CD4-positive, CD25-positive, alpha-beta regulatory T cell (primary cell): ENCODE measurements around the gene TBL1XR1. TPM values are rescaled to one million over a fixed set of nuclear protein-coding genes. Genes with fewer than 3 reads are reported as not detected.
"Not testable (repeated sequence)": the region's sequence is repeated elsewhere in the genome, so short reads cannot be mapped to it uniquely, and the experiment has no call there.

Experiments used
- ATAC-seq, 2 donors: fragments of 150-1000 bp; cut with Tn5 transposase; one replicate each; pipeline ENCODE4 v1.10.0; 2021; ENCODE audit warnings: low read depth in 2 of 2, moderate number of reproducible peaks in 2 of 2, moderate library complexity in 1 of 2
- DNase-seq, 3 donors: peaks; one replicate each; pipeline versions ENCODE4 v3.0.0 to v3.0.0-alpha.2; 2012 to 2022; ENCODE audit warnings: mixed read lengths in 1 of 3
- H3K27ac ChIP-seq: one replicate; pipeline ENCODE4 v1.7.0; 2013; ENCODE audit warnings: mild to moderate bottlenecking, low read length; ENCODE audit not compliant: insufficient read depth, poor library complexity, severe bottlenecking
- H3K27me3 ChIP-seq: one replicate; pipeline ENCODE4 v1.7.0; 2013; ENCODE audit warnings: low read length; ENCODE audit not compliant: control insufficient read depth, insufficient read depth
- H3K36me3 ChIP-seq: one replicate; pipeline ENCODE4 v1.7.0; 2013; ENCODE audit warnings: mild to moderate bottlenecking, low read length, moderate library complexity; ENCODE audit not compliant: control insufficient read depth, insufficient read depth
- H3K4me1 ChIP-seq: 2 replicates; pipeline ENCODE4 v1.7.0; 2013; ENCODE audit warnings: mild to moderate bottlenecking, low read length; ENCODE audit not compliant: insufficient read depth, control insufficient read depth, poor library complexity, severe bottlenecking
- H3K4me3 ChIP-seq: one replicate; pipeline ENCODE4 v1.7.0; 2013; ENCODE audit warnings: low read depth, mild to moderate bottlenecking, low read length, moderate library complexity
- H3K9me3 ChIP-seq, 2 experiments: 1 replicate in 1 of 2; 2 replicates in 1 of 2; pipeline ENCODE4 v1.7.0; 2013; ENCODE audit warnings: low read length in 2 of 2, mild to moderate bottlenecking in 1 of 2, moderate library complexity in 1 of 2; ENCODE audit not compliant: control insufficient read depth in 2 of 2
- H3K27ac Mint-ChIP-seq, 3 donors: one replicate each; pipeline ENCODE4 v1.8.0; 2020 to 2022; ENCODE audit warnings: mild to moderate bottlenecking in 3 of 3, mixed read lengths in 3 of 3, moderate library complexity in 2 of 3
- H3K27me3 Mint-ChIP-seq: one replicate; pipeline ENCODE4 v1.8.0; 2022; ENCODE audit warnings: mild to moderate bottlenecking, mixed read lengths
- H3K36me3 Mint-ChIP-seq: one replicate; pipeline ENCODE4 v1.8.0; 2020; ENCODE audit warnings: mixed read lengths
- H3K4me1 Mint-ChIP-seq, 4 donors: one replicate each; pipeline ENCODE4 v1.8.0; 2020 to 2022; ENCODE audit warnings: mixed read lengths in 4 of 4, mild to moderate bottlenecking in 1 of 4
- H3K4me3 Mint-ChIP-seq, 4 donors: one replicate each; pipeline ENCODE4 v1.8.0; 2020 to 2022; ENCODE audit warnings: mild to moderate bottlenecking in 4 of 4, mixed read lengths in 4 of 4, moderate library complexity in 3 of 4
- H3K9me3 Mint-ChIP-seq, 7 donors: one replicate each; pipeline ENCODE4 v1.8.0; 2020 to 2022; ENCODE audit warnings: mixed read lengths in 7 of 7, mild to moderate bottlenecking in 3 of 7, moderate library complexity in 2 of 7
- polyA plus RNA-seq, 4 donors: library from polyadenylated mRNA; unstranded; fragments of 300-500 nt; fragmentation: Illumina TruSeq; gene quantifications; one replicate each; pipeline ENCODE4 v1.2.3, GENCODE V29; 2021
- total RNA-seq: library from RNA; stranded (reverse); gene quantifications from one replicate; pipeline ENCODE4 v1.2.3, GENCODE V29; 2022

TBL1XR1 gene
- total and polyA plus RNA-seq, 5 donors from 2014 or later, result 34.0 to 146 (median 41.6) TPM

DNA sequence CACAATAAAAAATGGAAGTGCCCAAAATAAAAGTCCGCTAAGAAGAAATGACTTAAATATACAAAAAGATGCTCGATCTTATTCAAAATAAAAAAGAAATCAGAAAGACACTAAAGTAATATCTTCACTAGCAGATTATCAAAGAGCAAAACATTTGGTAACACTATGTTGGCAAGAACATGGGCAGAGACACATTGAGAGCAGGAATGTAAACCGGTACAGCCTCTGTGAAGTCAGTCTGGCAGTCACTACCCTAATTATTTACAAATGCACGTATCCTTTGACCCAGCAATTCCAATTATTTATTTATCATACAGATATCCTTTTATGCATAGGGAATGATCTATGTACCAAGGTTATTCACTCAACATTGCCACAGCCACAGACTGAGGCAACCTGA, 34.5 kb downstream of the TBL1XR1 start:
- peak overlapping the region in 2 of 3 donors; percentile 7 to 26 for H3K27ac Mint-ChIP-seq
- H3K4me1 Mint-ChIP-seq, result peaks cover 44 to 84% (median 64%) of the 10 kb centered on the region in 4 donors
- Histone ChIP-seq H3K36me3 (peaks cover 16% of the 10 kb centered on the region), H3K4me1 (peaks cover 20% of the 10 kb centered on the region), H3K9me3 (no peaks in the 10 kb centered on the region), H3K27ac (no peak overlapping the region), H3K27me3 (no peaks in the 10 kb centered on the region), H3K4me3 (no peak overlapping the region)
- H3K36me3 Mint-ChIP-seq, result peaks cover 48% of the 10 kb centered on the region
- ATAC-seq (no peak), DNase-seq (no peak)
- no peaks in the 10 kb centered on the region for H3K27me3 Mint-ChIP-seq
- H3K9me3 Mint-ChIP-seq, result peaks cover 0 to 15% (median 4%) of the 10 kb centered on the region in 7 donors
- no peak overlapping the region for H3K4me3 Mint-ChIP-seq

DNA sequence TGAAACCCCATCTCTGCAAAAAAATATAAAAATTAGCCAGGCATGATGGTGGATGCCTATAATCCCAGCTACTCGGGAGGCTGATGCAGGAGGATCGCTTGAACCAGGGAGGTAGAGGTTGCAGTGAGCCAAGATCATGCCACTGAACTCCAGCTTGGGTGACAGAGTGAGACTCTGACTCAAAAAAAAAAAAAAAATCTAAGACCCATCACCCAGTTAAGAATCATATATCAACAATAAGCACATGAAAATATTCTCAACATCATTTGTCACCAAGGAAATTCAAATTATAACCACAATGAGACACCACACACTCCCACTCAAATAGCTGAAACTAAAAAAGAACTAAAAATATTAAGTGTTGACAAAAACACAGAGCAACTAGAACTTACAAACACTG, 35.7 kb downstream of the TBL1XR1 start:
- Mint-ChIP-seq H3K4me3 (peak overlapping the region in 1 of 4 donors; percentile 49), H3K4me1 (peaks cover 47 to 82% (median 65%) of the 10 kb centered on the region in 4 donors), H3K9me3 (peaks cover 0 to 15% (median 3%) of the 10 kb centered on the region in 7 donors), H3K27ac (peak overlapping the region in 2 of 3 donors; percentile 67 to 72), H3K36me3 (peaks cover 40% of the 10 kb centered on the region)
- not testable (repeated sequence) for H3K27me3 ChIP-seq, H3K27me3 Mint-ChIP-seq, H3K27ac ChIP-seq, H3K9me3 ChIP-seq, DNase-seq, ATAC-seq
- Histone ChIP-seq H3K36me3 (peaks cover 16% of the 10 kb centered on the region), H3K4me3 (peak overlapping the region; percentile 21), H3K4me1 (peaks cover 31% of the 10 kb centered on the region)

DNA sequence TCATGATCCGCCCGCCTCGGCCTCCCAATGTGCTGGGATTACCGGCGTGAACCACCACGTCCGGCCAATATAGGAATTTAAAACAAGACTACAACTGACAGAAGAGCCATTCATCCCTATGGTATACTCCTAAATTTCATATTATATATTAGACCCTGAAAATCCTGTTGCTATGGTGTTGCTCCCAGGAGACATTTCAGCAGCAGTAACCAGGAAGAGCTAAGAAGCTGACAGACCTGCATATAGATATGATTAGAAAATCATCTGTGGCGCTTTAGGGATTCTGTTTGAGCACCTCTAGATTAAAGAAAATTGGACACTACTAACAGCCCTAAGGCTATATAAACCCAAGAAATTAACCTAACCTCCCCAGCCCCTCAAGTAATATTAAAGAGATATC, 38.8 kb downstream of the TBL1XR1 start:
- Histone ChIP-seq H3K36me3 (peaks cover 12% of the 10 kb centered on the region), H3K9me3 (no peaks in the 10 kb centered on the region), H3K27ac (no peak overlapping the region), H3K4me1 (peaks cover 29% of the 10 kb centered on the region), H3K4me3 (no peak overlapping the region), H3K27me3 (no peaks in the 10 kb centered on the region)
- Mint-ChIP-seq H3K27me3 (no peaks in the 10 kb centered on the region), H3K27ac (peak overlapping the region in 2 of 3 donors; percentile 27 to 77), H3K9me3 (peaks cover 0 to 7% (median 0%) of the 10 kb centered on the region in 7 donors), H3K36me3 (peaks cover 19% of the 10 kb centered on the region), H3K4me3 (peak overlapping the region in 1 of 4 donors; percentile 21), H3K4me1 (peaks cover 35 to 80% (median 64%) of the 10 kb centered on the region in 4 donors)
- DNase-seq, result no peak
- no peak for ATAC-seq

DNA sequence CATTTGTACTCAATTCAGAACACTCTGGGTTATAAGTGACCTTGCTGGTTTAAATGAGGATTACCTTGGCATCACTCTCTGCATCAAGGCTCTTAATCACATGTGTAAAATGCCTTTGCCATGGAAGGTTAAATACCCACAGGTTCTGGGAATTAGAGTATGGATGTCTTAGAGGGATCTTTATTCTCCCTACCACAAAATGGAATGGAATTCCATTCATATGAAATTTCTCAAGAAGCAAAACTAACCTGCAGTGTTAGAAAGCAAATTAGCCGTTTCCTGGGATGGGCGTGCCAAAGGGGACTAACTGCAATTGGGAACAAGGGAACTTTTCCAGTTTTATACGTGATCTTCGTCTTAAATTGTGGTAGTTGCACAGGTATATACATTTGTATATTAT, 39.8 kb downstream of the TBL1XR1 start:
- H3K27ac Mint-ChIP-seq, result no peak overlapping the region
- H3K27me3 ChIP-seq, result no peaks in the 10 kb centered on the region
- H3K27me3 Mint-ChIP-seq, result no peaks in the 10 kb centered on the region
- H3K9me3 Mint-ChIP-seq, result peaks cover 0 to 7% (median 0%) of the 10 kb centered on the region in 7 donors
- peaks cover 29% of the 10 kb centered on the region for H3K4me1 ChIP-seq
- peaks cover 14% of the 10 kb centered on the region for H3K36me3 Mint-ChIP-seq
- no peak overlapping the region for H3K4me3 ChIP-seq
- H3K9me3 ChIP-seq, result no peaks in the 10 kb centered on the region
- H3K36me3 ChIP-seq, result peaks cover 6% of the 10 kb centered on the region
- no peak overlapping the region for H3K27ac ChIP-seq
- peak overlapping the region in 1 of 4 donors; percentile 6 for H3K4me3 Mint-ChIP-seq
- peaks cover 39 to 81% (median 63%) of the 10 kb centered on the region in 4 donors for H3K4me1 Mint-ChIP-seq
- DNase-seq (no peak), ATAC-seq (no peak)

DNA sequence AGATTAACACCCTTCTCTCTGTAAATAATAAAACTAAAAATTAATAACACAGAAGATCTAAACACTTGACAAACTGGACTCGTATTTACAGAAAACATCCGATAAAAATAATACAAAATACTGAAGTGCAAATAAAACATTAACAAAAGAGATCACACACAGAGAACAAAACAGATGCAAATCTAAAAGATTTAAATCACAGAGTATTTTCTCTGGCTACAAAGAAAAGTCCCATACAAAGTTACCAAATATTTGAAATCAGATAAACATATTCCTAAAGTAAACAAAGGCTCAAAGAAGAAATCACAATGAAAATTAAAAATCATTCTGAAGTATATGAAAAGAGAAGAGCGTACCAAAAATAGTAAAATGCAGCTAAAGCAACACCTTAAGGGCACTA, 42.5 kb downstream of the TBL1XR1 start:
- DNase-seq (no peak), ATAC-seq (no peak)
- Histone ChIP-seq H3K36me3 (peaks cover 2% of the 10 kb centered on the region), H3K4me1 (peaks cover 51% of the 10 kb centered on the region), H3K4me3 (peak overlapping the region; percentile 1), H3K27ac (no peak overlapping the region), H3K27me3 (no peaks in the 10 kb centered on the region), H3K9me3 (no peaks in the 10 kb centered on the region)
- no peaks in the 10 kb centered on the region for H3K9me3 Mint-ChIP-seq
- H3K27ac Mint-ChIP-seq, result peak overlapping the region in 2 of 3 donors; percentile 62 to 76
- H3K36me3 Mint-ChIP-seq, result no peaks in the 10 kb centered on the region
- no peaks in the 10 kb centered on the region for H3K27me3 Mint-ChIP-seq
- peaks cover 48 to 87% (median 68%) of the 10 kb centered on the region in 4 donors for H3K4me1 Mint-ChIP-seq
- H3K4me3 Mint-ChIP-seq, result peak overlapping the region in 1 of 4 donors; percentile 31

DNA sequence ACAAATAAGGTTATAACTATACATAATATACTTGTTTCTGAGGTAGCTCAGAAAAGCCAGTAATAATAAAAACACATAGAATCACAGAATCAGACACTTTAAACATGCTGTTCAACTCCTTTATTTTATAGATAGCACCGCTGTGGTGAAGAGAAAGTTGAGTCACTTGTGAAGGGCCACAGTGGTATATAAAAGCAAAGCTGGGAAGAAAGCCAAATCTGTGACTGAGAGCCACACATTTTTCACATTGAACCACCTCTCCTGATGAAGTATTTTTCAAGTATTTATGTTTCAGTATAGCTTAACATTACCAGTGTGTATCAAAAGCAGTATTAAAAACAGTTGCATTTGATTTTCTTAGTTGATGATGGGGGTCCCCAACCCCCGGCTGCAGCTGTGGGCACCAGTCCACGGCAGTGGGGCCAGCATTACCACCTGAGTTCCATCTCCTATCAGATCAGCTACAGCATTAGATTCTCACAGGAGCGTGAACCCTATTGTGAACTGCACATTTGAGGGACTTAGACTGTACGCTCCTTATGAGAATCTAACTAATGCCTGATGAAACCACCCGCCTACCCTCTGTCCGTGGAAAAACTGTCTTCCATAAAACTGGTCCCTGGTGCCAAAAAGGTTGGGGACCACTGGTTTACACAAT, 46.2 kb downstream of the TBL1XR1 start:
- Mint-ChIP-seq H3K4me3 (peak overlapping the region; percentile 10 to 91 (median 42)), H3K36me3 (no peaks in the 10 kb centered on the region), H3K27ac (peak overlapping the region; percentile 67 to 82 (median 67)), H3K4me1 (peaks cover 52 to 88% (median 67%) of the 10 kb centered on the region in 4 donors), H3K27me3 (no peaks in the 10 kb centered on the region), H3K9me3 (no peaks in the 10 kb centered on the region)
- H3K36me3 ChIP-seq, result no peaks in the 10 kb centered on the region
- ATAC-seq (peak; percentile 77 to 84), DNase-seq (peak in 1 of 3 donors; percentile 42)
- H3K9me3 ChIP-seq, result no peaks in the 10 kb centered on the region
- H3K4me1 ChIP-seq, result peaks cover 60% of the 10 kb centered on the region
- H3K27ac ChIP-seq, result peak overlapping the region; percentile 62
- H3K27me3 ChIP-seq, result no peaks in the 10 kb centered on the region
- H3K4me3 ChIP-seq, result peak overlapping the region; percentile 65

DNA sequence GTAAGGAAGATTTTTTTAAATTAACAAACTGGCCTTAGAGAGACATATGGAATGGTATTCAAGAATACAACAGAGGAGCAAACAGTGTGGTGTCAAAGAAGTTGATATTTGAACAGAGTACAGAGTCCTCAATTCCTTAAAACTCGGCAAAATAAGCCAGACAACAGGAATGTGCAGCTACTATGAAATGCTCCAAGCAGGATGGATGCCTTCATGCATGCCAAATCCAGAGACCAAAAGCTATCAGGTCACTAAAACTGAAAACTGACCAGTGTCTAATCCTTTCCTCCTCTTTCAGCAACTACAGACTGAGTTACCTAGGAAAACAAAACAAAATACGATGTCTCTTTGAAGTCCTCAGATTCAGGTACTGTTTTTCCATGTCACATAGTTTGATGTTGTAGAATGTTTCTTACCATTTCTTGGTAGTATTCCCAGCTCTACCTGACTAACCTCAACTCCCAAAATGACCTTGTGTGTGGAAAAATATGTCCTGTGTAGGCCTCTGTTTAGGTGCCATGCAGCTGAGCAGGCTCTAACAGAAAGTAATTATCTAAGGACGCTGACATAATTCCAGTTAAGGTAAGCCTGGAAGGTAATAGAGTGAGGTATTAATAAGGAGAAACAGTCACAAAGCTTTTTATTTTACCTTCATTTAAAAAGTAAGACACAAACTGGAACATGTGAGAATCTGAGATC, 46.9 kb downstream of the TBL1XR1 start:
- no peaks in the 10 kb centered on the region for H3K27me3 Mint-ChIP-seq
- peak overlapping the region; percentile 29 to 82 (median 67) for H3K27ac Mint-ChIP-seq
- no peaks in the 10 kb centered on the region for H3K36me3 Mint-ChIP-seq
- no peaks in the 10 kb centered on the region for H3K27me3 ChIP-seq
- no peaks in the 10 kb centered on the region for H3K9me3 Mint-ChIP-seq
- peak overlapping the region; percentile 62 for H3K27ac ChIP-seq
- peak overlapping the region; percentile 65 for H3K4me3 ChIP-seq
- H3K4me1 Mint-ChIP-seq, result peaks cover 60 to 90% (median 74%) of the 10 kb centered on the region in 4 donors
- no peaks in the 10 kb centered on the region for H3K36me3 ChIP-seq
- H3K9me3 ChIP-seq, result no peaks in the 10 kb centered on the region
- DNase-seq, result no peak
- H3K4me1 ChIP-seq, result peaks cover 67% of the 10 kb centered on the region
- peak overlapping the region; percentile 10 to 91 (median 28) for H3K4me3 Mint-ChIP-seq
- ATAC-seq, result no peak
